Activated naive CD8-positive, alpha-beta T cell (primary cell): ENCODE measurements around the gene ALDH3B2.
"Not testable (repeated sequence)": the region's sequence is repeated elsewhere in the genome, so short reads cannot be mapped to it uniquely, and the experiment has no call there.

Source experiments
- H3K27ac Mint-ChIP-seq: one replicate; pipeline ENCODE4 v1.8.0; 2021; ENCODE audit warnings: mixed read lengths
- H3K27me3 Mint-ChIP-seq: one replicate; pipeline ENCODE4 v1.8.0; 2021; ENCODE audit warnings: mixed read lengths
- H3K36me3 Mint-ChIP-seq: one replicate; pipeline ENCODE4 v1.8.0; 2021; ENCODE audit warnings: mixed read lengths
- H3K4me1 Mint-ChIP-seq: one replicate; pipeline ENCODE4 v1.8.0; 2021; ENCODE audit warnings: low read depth, mixed read lengths
- H3K4me3 Mint-ChIP-seq: one replicate; pipeline ENCODE4 v1.8.0; 2021; ENCODE audit warnings: mild to moderate bottlenecking, mixed read lengths
- H3K9me3 Mint-ChIP-seq: one replicate; pipeline ENCODE4 v1.8.0; 2021; ENCODE audit warnings: low read depth, mixed read lengths

ALDH3B2 gene

DNA sequence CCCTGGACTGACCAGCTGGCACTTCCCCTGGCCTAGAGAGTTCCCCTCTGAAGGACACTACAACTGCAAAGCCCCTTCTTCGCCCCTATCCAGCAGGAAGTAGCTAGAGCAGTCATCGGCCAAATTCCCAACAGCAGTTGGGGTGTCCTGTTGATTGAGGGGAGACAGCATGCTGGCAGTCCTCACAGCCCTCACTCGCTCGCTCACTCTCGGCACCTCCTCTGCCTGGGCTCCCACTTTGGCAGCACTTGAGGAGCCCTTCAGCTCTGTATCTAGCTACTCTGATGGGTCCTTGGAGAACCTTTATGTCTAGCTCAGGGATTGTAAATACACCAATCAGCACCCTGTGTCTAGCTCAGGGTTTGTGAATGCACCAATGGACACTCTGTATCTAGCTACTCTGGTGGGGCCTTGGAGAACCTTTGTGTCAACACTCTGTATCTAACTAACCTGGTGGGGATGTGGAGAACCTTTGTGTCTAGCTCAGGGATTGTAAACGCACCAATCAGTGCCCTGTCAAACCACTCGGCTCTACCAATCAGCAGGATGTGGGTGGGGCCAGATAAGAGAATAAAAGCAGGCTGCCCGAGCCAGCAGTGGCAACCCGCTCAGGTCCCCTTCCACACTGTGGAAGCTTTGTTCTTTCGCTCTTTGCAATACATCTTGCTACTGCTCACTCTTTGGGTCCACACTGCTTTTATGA lies 48.1 kb downstream of the ALDH3B2 start:
- H3K27me3 Mint-ChIP-seq, H3K4me3 Mint-ChIP-seq, H3K36me3 Mint-ChIP-seq, H3K27ac Mint-ChIP-seq, H3K4me1 Mint-ChIP-seq, H3K9me3 Mint-ChIP-seq: not testable (repeated sequence)

DNA sequence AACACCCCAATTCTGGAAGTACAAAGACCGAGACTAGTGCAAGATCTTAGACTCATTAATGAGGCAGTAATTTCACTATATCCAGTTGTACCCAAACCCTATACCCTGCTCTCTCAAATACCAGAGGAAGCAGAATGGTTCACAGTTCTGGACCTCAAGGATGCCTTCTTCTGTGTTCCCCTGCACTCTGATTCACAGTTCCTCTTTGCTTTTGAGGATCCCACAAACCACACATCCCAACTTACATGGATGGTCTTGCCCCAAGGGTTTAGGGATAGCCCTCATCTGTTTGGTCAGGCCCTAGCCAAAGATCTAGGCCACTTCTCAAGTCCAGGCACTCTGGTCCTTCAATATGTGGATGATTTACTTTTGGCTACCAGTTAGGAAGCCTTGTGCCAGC lies 50.6 kb downstream of the ALDH3B2 start:
- not testable (repeated sequence) for H3K4me3 Mint-ChIP-seq, H3K9me3 Mint-ChIP-seq, H3K27ac Mint-ChIP-seq

DNA sequence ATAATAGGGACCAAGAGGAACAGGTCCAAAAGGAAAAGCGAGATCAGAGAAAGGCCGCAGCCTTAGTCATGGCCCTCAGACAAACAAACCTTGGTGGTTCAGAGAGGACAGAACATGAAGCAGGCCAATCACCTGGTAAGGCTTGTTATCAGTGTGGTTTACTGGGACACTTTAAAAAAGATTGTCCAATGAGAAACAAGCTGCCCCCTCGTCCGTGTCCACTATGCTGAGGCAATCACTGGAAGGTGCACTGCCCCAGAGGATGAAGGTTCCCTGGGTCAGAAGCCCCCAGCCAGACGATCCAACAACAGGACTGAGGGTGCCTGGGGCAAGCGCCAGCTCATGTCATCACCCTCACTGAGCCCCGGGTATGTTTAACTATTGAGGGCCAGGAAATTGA lies 51.5 kb downstream of the ALDH3B2 start:
- not testable (repeated sequence) for H3K27me3 Mint-ChIP-seq, H3K4me3 Mint-ChIP-seq, H3K9me3 Mint-ChIP-seq, H3K4me1 Mint-ChIP-seq, H3K36me3 Mint-ChIP-seq, H3K27ac Mint-ChIP-seq

More for the DNA sequence above, 50.6 kb downstream of the ALDH3B2 start:
- not testable (repeated sequence) for H3K4me1 Mint-ChIP-seq, H3K36me3 Mint-ChIP-seq, H3K27me3 Mint-ChIP-seq

DNA sequence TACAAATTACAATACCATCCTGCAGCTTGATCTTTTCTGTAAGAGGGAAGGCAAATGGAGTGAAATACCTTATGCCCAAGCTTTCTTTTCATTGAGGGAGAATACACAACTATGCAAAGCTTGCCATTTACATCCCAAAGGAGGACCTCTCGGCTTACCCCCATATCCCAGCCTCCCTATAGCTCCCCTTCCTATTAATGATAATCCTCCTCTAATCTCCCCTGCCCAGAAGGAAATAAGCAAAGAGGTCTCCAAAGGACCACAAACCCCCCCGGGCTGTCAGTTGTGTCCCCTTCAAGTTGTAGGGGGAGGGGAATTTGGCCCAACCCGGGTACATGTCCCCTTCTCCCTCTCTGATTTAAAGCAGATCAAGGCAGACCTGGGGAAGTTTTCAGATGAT lies 52.5 kb downstream of the ALDH3B2 start:
- not testable (repeated sequence) for H3K27me3 Mint-ChIP-seq, H3K27ac Mint-ChIP-seq, H3K9me3 Mint-ChIP-seq, H3K36me3 Mint-ChIP-seq, H3K4me1 Mint-ChIP-seq, H3K4me3 Mint-ChIP-seq

DNA sequence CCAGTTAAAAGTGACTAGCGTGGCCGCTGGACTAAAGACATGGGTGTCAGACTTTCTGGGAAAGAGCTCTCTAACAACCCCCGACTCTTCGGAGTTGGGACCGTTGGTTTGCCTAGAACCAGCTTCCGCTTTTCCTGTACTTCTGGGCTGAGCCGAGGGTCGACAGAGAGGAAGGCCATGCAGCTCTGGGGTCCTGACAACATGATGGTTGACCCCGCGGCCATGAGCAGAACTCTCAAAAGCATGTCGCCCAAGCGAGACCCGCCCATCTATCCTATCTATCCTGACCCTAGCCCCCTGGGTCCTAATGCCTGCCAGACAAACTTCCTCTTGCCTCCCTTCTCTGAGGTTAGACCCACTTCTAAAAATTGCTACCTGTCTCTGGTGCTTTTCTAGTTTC lies 53.8 kb downstream of the ALDH3B2 start:
- not testable (repeated sequence) for H3K9me3 Mint-ChIP-seq, H3K27me3 Mint-ChIP-seq, H3K36me3 Mint-ChIP-seq, H3K4me1 Mint-ChIP-seq, H3K4me3 Mint-ChIP-seq, H3K27ac Mint-ChIP-seq

DNA sequence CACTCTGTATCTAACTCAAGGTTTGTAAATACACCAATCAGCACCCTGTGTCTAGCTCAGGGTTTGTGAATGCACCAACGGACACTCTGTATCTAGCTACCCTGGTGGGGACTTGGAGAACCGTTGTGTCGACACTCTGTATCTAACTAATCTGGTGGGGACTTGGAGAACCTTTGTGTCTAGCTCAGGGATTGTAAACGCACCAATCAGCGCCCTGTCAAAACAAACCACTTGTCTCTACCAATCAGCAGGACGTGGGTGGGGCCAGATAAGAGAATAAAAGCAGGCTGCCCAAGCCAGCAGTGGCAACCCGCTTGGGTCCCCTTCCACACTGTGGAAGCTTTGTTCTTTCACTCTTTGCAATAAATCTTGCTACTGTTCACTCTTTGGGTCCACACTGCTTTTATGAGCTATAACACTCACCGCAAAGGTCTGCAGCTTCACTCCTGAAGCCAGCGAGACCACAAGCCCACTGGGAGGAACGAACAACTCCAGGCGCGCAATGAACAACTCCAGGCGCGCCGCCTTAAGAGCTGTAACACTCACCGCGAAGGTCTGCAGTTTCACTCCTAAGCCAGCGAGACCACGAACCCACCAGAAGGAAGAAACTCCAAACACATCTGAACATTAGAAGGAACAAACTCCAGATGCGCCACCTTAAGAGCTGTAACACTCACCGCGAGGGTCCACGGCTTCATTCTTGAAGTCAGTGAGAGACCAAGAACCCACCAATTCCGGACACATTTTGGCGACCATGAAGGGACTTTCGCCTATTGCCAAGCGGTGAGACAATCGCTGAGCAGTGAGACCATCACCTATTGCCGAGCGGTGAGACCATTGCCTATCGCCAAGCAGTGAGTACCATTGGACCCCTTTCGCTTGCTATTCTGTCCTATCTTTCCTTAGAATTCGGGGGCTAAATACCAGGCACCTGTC lies 54.5 kb downstream of the ALDH3B2 start:
- H3K9me3 Mint-ChIP-seq, H3K4me3 Mint-ChIP-seq, H3K4me1 Mint-ChIP-seq: not testable (repeated sequence)

DNA sequence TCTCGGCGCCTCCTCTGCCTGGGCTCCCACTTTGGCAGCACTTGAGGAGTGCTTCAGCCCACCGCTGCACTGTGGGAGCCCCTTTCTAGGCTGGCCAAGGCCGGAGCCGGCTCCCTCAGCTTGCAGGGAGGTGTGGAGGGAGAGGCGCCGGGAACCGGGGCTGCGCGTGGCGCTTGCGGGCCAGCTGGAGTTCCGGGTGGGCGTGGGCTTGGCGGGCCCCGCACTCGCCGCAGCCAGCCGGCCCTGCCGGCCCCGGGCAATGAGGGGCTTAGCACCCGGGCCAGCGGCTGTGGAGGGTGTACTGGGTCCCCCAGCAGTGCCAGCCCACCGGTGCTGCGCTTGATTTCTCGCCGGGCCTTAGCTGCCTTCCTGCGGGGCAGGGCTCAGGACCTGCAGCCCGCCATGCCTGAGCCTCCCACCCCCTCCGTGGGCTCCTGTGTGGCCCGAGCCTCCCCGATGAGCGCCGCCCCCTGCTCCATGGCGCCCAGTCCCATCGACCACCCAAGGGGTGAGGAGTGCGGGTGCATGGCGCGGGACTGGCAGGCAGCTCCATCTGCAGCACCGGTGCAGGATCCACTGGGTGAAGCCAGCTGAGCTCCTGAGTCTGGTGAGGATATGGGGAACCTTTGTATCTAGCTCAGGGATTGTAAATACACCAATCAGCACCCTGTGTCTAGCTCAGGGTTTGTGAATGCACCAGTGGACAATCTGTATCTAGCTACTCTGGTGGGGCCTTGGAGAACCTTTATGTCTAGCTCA lies 55.3 kb downstream of the ALDH3B2 start:
- peaks cover 13% of the 10 kb centered on the region for H3K4me1 Mint-ChIP-seq
- not testable (repeated sequence) for H3K36me3 Mint-ChIP-seq, H3K27ac Mint-ChIP-seq, H3K9me3 Mint-ChIP-seq, H3K27me3 Mint-ChIP-seq, H3K4me3 Mint-ChIP-seq

More for the DNA sequence above, 54.5 kb downstream of the ALDH3B2 start:
- not testable (repeated sequence) for H3K27ac Mint-ChIP-seq, H3K36me3 Mint-ChIP-seq, H3K27me3 Mint-ChIP-seq

DNA sequence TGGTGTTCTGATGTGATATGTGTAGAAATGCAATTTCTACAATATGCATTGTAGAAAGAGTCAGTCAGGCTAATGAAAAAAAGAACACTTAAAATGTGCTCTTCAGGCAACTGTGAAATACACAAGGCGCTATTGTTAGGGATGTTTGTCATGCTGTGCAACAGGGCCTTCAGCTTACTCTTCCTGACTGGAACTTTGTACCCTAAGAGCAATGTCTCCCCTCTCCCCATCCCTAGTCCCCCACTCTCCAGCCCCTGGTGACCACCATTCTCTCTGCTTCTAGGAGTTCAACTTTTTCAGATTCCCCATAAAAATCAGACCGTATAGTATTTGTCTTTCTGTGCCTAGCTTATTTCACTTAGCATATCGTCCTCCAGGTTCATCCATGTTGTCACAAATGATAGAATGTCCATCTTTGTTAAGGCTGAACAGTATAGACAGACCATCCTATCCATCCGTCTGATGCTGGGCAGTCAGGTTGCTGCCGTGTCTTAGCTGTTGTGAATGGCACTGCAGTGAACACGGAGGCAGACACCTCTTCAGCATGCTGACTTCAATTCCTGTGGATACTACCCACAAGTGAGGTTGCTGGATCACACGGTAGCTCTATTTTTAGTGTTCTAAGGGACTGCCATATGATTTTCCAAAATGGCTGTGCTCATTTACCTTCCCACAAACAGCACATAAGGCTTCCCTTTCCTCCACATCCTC lies 57.0 kb downstream of the ALDH3B2 start:
- Mint-ChIP-seq H3K27ac (no peak overlapping the region), H3K27me3 (no peaks in the 10 kb centered on the region), H3K36me3 (no peaks in the 10 kb centered on the region), H3K4me3 (no peak overlapping the region), H3K9me3 (no peaks in the 10 kb centered on the region), H3K4me1 (peaks cover 24% of the 10 kb centered on the region)

DNA sequence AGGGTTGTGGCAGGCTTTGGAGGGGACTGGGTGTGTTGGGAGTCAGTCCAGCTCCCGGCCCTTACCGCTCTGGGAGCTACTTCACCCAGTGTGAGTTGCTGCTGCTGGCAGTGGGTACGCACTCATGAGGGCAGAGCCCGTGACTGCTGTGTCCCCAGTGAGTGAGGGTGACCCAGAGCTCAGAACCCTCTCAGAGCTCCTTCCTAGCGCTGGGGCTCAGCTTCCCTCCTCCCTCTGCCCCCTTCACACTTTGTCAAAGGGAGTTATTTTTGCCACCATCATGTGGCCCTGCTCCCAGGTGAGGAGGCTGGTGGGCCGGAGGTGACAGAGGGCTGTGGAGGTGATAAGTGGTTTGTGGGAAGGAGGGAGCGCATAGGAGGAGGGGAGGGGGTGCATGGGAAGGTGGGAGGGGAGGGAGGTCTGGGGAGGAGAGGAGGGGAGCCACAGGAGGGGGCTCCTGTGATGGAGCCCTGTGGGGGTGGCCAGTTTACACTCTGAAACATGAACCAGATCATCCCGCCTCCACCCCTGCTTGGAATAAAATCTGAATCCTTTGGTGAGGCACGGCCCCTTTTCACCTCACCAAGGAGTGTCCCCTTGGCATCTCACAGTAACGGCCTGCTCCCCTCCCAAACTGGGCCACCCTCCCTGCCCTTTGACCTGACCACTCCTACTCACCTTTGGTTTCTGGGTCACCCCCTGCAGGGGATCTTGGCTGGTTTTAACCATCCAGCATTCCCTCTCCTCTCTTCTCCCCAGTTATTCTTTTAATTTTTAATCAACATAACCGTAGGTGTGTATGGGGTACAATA lies 57.8 kb downstream of the ALDH3B2 start:
- peaks cover 24% of the 10 kb centered on the region for H3K4me1 Mint-ChIP-seq
- H3K27me3 Mint-ChIP-seq, result no peaks in the 10 kb centered on the region
- peak overlapping the region; percentile 58 for H3K4me3 Mint-ChIP-seq
- H3K9me3 Mint-ChIP-seq, result no peaks in the 10 kb centered on the region
- peak overlapping the region; percentile 61 for H3K27ac Mint-ChIP-seq
- H3K36me3 Mint-ChIP-seq, result no peaks in the 10 kb centered on the region

DNA sequence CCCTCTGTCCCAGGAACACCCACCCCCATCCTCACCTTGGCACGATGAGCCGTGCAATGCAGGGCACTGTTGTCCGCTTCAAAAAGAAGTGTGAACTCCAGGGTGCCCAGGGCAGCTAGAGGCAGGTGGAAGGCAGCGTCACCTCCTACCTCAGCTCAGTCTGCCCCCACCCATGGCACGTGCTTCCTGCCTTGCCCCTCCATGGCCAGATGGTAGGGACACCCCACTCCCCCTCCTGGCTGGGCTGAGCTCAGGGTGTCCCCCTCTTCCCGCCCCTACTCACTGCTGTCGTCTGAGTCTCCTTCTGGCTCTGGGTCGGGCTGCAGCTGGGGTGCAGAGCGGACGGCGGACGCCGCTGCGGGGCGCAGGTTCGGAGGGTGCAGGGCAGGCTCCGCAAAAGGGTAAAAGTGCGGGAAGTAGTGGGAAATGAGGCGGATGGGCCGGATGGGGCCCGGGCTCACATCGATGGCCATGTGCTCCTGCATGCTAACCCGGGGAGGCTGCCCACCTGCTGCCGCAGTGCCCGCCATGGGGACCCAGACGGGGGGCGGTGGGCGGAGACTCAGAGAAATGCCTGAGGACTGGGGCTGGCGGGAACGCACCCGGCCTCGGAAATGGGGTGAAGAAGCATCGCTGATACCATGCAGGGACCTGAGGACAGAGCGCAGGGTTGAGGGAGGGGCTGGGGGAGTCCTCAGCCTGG lies 58.5 kb downstream of the ALDH3B2 start:
- Mint-ChIP-seq H3K27me3 (no peaks in the 10 kb centered on the region), H3K4me3 (peak overlapping the region; percentile 58), H3K36me3 (no peaks in the 10 kb centered on the region)

DNA sequence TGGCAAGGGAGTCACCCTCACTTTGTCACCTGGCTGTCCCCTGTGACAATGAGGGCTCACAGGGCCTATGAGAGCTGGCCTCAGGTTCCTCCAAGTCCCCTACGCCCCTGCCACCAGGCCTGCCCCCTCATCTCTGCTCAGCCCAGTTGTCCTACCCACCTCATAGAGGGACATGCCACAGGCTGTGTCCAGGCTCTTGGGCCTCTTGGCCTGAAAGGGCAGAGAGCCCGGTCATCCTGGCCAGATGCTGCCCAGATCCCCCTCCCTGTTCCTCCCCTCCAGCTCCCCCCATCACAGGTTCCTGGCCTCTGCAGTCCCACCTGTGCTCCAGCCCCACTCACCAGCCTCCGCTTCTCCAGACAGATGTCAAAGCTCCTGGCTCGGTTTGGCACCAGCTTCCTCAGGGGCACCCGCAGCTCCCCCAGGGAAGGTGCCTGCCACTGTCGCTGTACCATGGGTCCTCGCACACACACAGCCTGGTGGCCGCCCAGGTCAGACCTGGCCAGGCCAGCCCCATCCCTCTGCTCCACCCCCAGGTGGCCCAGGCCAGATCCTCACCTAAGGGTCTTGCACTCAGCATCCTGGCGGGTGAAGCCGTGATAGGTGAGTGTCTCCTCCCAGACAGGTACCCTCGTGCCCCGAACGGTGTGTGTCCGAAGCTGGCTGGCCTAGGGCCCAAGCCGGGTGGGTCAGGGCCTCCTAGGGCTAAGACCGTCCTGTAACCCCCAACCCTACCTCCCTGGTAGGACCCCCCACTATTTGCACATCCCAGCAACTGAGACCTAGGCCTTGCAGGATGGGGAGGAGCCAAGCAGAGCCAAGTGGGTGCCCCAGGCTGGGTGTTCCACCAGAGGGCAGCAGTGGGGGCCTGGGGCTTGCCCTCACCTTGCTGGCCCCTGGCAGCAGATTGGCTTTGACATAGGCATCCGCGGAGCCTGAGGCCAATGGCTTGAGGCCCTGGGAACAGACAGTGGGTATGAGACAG lies 59.4 kb downstream of the ALDH3B2 start:
- Mint-ChIP-seq H3K27ac (peak overlapping the region; percentile 97), H3K4me1 (peaks cover 24% of the 10 kb centered on the region), H3K27me3 (no peaks in the 10 kb centered on the region), H3K36me3 (no peaks in the 10 kb centered on the region), H3K9me3 (no peaks in the 10 kb centered on the region), H3K4me3 (peak overlapping the region; percentile 79)

More for the DNA sequence above, 58.5 kb downstream of the ALDH3B2 start:
- H3K4me1 Mint-ChIP-seq, result peaks cover 24% of the 10 kb centered on the region
- no peaks in the 10 kb centered on the region for H3K9me3 Mint-ChIP-seq
- peak overlapping the region; percentile 97 for H3K27ac Mint-ChIP-seq

DNA sequence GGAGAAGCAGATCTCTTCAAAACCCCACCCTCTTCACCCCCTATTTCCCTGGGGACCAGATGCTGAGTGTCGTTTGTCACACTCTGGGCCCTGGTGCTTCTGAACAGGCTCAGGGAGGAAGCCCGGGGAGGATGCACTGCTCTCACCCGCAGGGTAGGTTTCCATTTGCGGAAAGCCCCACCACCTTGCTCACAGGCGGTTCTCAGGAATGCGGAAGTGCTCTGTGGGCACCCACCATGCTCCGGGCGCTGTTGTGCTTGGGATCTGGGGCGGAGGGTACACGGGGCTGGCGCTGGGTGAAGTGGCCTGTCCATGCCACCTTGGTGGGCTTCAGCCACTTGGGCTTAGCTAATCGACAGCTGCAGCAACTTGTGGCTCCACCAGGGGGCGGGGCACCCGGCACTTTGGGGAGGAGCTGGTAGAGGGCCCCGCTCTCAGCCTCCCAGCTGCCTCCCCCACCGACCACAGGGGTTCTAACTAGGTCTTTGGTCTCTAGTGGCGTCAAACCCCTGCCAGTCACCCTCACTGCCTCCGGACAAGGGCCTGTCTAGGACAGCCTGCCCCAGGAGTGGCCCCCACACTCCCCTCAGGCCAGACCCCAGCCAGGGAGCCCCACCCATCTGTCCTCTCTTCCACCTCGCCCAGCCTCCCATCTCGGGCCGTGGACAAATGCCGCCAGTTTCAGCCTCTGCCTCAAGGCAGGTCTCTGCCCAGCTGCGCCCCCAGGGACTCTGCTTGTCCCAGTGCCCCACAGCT lies 60.3 kb downstream of the ALDH3B2 start:
- peak overlapping the region; percentile 97 for H3K27ac Mint-ChIP-seq
- H3K4me1 Mint-ChIP-seq, result peaks cover 24% of the 10 kb centered on the region
- H3K9me3 Mint-ChIP-seq, result no peaks in the 10 kb centered on the region
- peak overlapping the region; percentile 79 for H3K4me3 Mint-ChIP-seq
- no peaks in the 10 kb centered on the region for H3K36me3 Mint-ChIP-seq
- no peaks in the 10 kb centered on the region for H3K27me3 Mint-ChIP-seq
